ENCODE data around the gene PAPSS1.

DNA sequence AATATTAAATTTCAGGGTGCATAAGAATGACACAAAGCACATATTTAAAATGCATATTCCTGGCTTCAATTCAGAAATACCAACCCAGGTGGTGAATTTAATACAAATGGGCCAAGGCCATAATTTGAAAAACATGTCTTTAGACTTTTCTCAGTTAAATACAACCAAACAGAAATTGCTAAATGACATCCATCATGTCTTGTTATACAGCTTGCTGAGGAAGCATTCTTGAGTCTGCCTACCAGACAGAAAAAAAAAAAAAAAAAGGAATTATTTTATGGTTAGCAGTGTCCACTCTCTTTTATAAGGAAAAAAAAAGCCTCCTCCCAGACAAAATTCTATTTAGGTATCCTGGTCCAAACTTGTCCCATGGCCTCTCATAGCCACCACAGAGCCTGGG, 119.1 kb downstream of the PAPSS1 start:
- TF ChIP-seq SPI1 (IDR thresholded peaks at IDR 0.05; ENCODE audit: low read depth, low read length) (no peak), POLR2A (IDR thresholded peaks at IDR 0.05; ENCODE audit: low read depth, low read length) (no peak), POLR2AphosphoS5 (IDR thresholded peaks at IDR 0.05; ENCODE audit: low read depth, low read length) (no peak), TAF1 (IDR thresholded peaks at IDR 0.05; ENCODE audit: low read depth, low read length) (no peak)
